DND-41 (cell line): ENCODE results near the gene MACROD2.

Source experiments
- ATAC-seq: fragments of 200-7000 bp; cut with Tn5 transposase; 3 replicates; pipeline ENCODE4 v1.9.1; 2021; ENCODE audit warnings: low read depth; ENCODE audit not compliant: insufficient read depth
- DNase-seq: peaks from one replicate; pipeline ENCODE4 v3.0.0-alpha.2; 2020
- H2AFZ ChIP-seq: 2 replicates; pipeline ENCODE4 v1.6.0; 2012; ENCODE audit warnings: low read depth, low read length
- H3K27ac ChIP-seq: 2 replicates; pipeline ENCODE4 v1.5.1; 2012; ENCODE audit warnings: low read length, inconsistent platforms
- H3K27me3 ChIP-seq: fragments of 200-600 bp; sonication (generic); 2 replicates; pipeline ENCODE4 v1.6.0; 2012; ENCODE audit warnings: low read length, mild to moderate bottlenecking, inconsistent platforms; ENCODE audit not compliant: insufficient read depth, poor library complexity
- H3K36me3 ChIP-seq: 2 replicates; pipeline ENCODE4 v1.5.1; 2012; ENCODE audit warnings: low read length, inconsistent platforms; ENCODE audit not compliant: insufficient read depth
- H3K4me1 ChIP-seq: 2 replicates; pipeline ENCODE4 v1.5.1; 2012; ENCODE audit warnings: mild to moderate bottlenecking, low read length; ENCODE audit not compliant: insufficient read depth
- H3K4me2 ChIP-seq: 2 replicates; pipeline ENCODE4 v1.6.0; 2012; ENCODE audit warnings: mild to moderate bottlenecking, moderate library complexity, low read length, inconsistent platforms; ENCODE audit not compliant: insufficient read depth
- H3K4me3 ChIP-seq, 2 experiments: fragments of 200-600 bp in 1 of 2; shearing (Covaris generic) in 1 of 2; 2 replicates each; pipeline ENCODE4 v1.5.1; 2012 to 2016; ENCODE audit warnings: inconsistent platforms in 2 of 2, low read length in 2 of 2, mild to moderate bottlenecking in 2 of 2, low read depth in 1 of 2, moderate library complexity in 1 of 2
- H3K79me2 ChIP-seq: 2 replicates; pipeline ENCODE4 v1.6.0; 2012; ENCODE audit warnings: low read length, inconsistent platforms; ENCODE audit not compliant: insufficient read depth
- H3K9ac ChIP-seq: 2 replicates; pipeline ENCODE4 v1.6.0; 2012; ENCODE audit warnings: low read depth, mild to moderate bottlenecking, inconsistent platforms, low read length, moderate library complexity
- H3K9me3 ChIP-seq: 2 replicates; pipeline ENCODE4 v1.5.1; 2012; ENCODE audit warnings: low read length, moderate library complexity, mild to moderate bottlenecking, inconsistent platforms; ENCODE audit not compliant: insufficient read depth, severe bottlenecking
- H4K20me1 ChIP-seq: 2 replicates; pipeline ENCODE4 v1.6.0; 2012; ENCODE audit warnings: low read length; ENCODE audit not compliant: insufficient read depth
- CTCF ChIP-seq: IDR thresholded peaks from 2 replicates; pipeline ENCODE4 v1.5.1; 2012; ENCODE audit warnings: borderline replicate concordance, low read length, moderate library complexity, mild to moderate bottlenecking; ENCODE audit not compliant: poor library complexity, severe bottlenecking; ENCODE audit errors: extremely low read depth
- EZH2 ChIP-seq: IDR thresholded peaks from 3 replicates; pipeline ENCODE4 v1.6.1; 2012; ENCODE audit warnings: borderline replicate concordance, low read depth, mild to moderate bottlenecking, moderate library complexity, low read length, inconsistent platforms; ENCODE audit not compliant: severe bottlenecking

Gene MACROD2

GRCh38 chr20:15630360-15630759, 1635.0 kb downstream of the MACROD2 start:
- H3K4me1 ChIP-seq: no peaks in the 10 kb centered on the region
- H4K20me1 ChIP-seq: no peaks in the 10 kb centered on the region
- ATAC-seq (no peak), DNase-seq (no peak)
- H3K27ac ChIP-seq: no peak overlapping the region
- H3K9me3 ChIP-seq: no peaks in the 10 kb centered on the region
- H3K4me3 ChIP-seq: no peak overlapping the region
- TF ChIP-seq CTCF (no peak), EZH2 (no peak)
- H3K9ac ChIP-seq: no peak overlapping the region
- no peaks in the 10 kb centered on the region for H3K79me2 ChIP-seq
- no peak overlapping the region for H3K4me2 ChIP-seq
- peaks cover 3% of the 10 kb centered on the region for H3K27me3 ChIP-seq
- H3K36me3 ChIP-seq: no peaks in the 10 kb centered on the region
- no peak overlapping the region for H2AFZ ChIP-seq

- Histone ChIP-seq H3K4me2 (no peak overlapping the region), H3K4me3 (no peak overlapping the region), H3K36me3 (no peaks in the 10 kb centered on the region), H3K27ac (no peak overlapping the region), H3K9ac (no peak overlapping the region), H2AFZ (no peak overlapping the region), H4K20me1 (no peaks in the 10 kb centered on the region), H3K79me2 (no peaks in the 10 kb centered on the region), H3K9me3 (no peaks in the 10 kb centered on the region), H3K27me3 (peaks cover 3% of the 10 kb centered on the region), H3K4me1 (no peaks in the 10 kb centered on the region)
- no peak for DNase-seq
- no peak for TF ChIP-seq CTCF
- no peak for TF ChIP-seq EZH2
- no peak for ATAC-seq
Observed at GRCh38 chr20:15632680-15633079, 1637.4 kb downstream of the MACROD2 start.

DNA sequence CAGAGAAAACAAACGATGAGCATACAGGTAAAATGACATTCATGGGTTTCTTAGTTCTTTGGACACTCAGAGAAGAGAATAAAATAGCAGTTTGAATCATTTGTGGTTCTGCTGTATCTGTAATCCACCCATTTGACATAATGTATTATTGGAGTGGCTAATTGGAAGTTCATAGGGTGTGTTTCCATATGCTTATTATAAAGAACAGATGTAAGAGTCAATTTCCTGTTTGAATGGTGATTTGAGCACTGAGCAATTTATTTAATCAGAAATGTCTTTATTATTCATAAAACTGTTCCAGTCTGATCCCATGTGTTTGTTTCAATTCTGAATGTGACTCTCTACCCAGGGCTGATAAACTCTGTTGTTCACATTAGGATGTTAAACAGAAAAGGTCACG, 1638.8 kb downstream of the MACROD2 start:
- Histone ChIP-seq H2AFZ (no peak overlapping the region), H3K27me3 (peaks cover 3% of the 10 kb centered on the region), H3K27ac (no peak overlapping the region), H3K9ac (no peak overlapping the region), H3K79me2 (no peaks in the 10 kb centered on the region), H3K36me3 (no peaks in the 10 kb centered on the region), H3K4me1 (no peaks in the 10 kb centered on the region), H3K4me2 (no peak overlapping the region), H3K9me3 (no peaks in the 10 kb centered on the region), H4K20me1 (no peaks in the 10 kb centered on the region), H3K4me3 (no peak overlapping the region)
- DNase-seq (no peak), ATAC-seq (no peak)
- TF ChIP-seq CTCF: no peak
- TF ChIP-seq EZH2: no peak

DNA sequence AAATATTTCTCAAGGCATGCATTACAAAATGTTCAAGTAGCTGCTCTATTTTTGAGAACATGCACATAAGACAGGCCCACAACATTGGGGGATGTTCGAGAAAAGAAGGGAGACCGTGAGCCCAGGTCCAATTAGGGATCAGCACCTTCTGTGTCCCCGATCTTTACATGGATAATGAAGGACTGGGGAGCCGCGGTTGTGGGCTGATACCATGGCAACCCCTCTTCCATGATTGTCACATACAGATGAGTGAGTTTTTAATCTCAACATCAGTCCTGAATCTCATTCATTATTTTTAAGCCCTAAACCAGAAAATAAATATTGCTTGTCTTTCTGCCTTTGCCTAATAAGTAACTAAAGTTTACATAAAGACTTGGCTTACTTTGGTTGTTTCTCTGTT, 1642.2 kb downstream of the MACROD2 start:
- ATAC-seq: no peak
- TF ChIP-seq CTCF (no peak), EZH2 (no peak)

More for the DNA sequence above, 1642.2 kb downstream of the MACROD2 start:
- no peak for DNase-seq
- H3K27ac ChIP-seq: no peak overlapping the region
- H3K4me1 ChIP-seq: no peaks in the 10 kb centered on the region
- H3K79me2 ChIP-seq: no peaks in the 10 kb centered on the region
- no peak overlapping the region for H2AFZ ChIP-seq
- H3K9me3 ChIP-seq: no peaks in the 10 kb centered on the region
- H4K20me1 ChIP-seq: no peaks in the 10 kb centered on the region
- H3K36me3 ChIP-seq: no peaks in the 10 kb centered on the region
- no peak overlapping the region for H3K4me3 ChIP-seq
- peaks cover 1% of the 10 kb centered on the region for H3K27me3 ChIP-seq
- no peak overlapping the region for H3K4me2 ChIP-seq
- no peak overlapping the region for H3K9ac ChIP-seq
